SKM-1 (cell line): ENCODE measurements around the gene C3orf52.
"Not testable (repeated sequence)": the region's sequence is repeated elsewhere in the genome, so short reads cannot be mapped to it uniquely, and the experiment has no call there.

Source experiments
- DNase-seq: peaks from one replicate; lab custom pipeline; 2025; ENCODE audit not compliant: unreplicated experiment; lab: John Stamatoyannopoulos, UW

Gene C3orf52

GRCh38 chr3:112086076-112086854 is at the start of gene C3orf52:
Gene C3orf52 (plus strand): TSS chr3:112086389. CDS start chr3:112086408, 19 bp downstream.
- DNase-seq: no peak

GRCh38 chr3:112037194-112037593 is 49.0 kb upstream of the C3orf52 start:
- not testable (repeated sequence) for DNase-seq

- no peak for DNase-seq
Measured at GRCh38 chr3:112038863-112039262, 47.3 kb upstream of the C3orf52 start.

GRCh38 chr3:112041321-112041720 is 44.9 kb upstream of the C3orf52 start:
- no peak for DNase-seq

- no peak for DNase-seq
Measured at GRCh38 chr3:112042842-112043280, 43.3 kb upstream of the C3orf52 start.

- peak; percentile 64 for DNase-seq
Measured at GRCh38 chr3:112043621-112044201, 42.5 kb upstream of the C3orf52 start.

GRCh38 chr3:112046599-112046998 is 39.6 kb upstream of the C3orf52 start:
- no peak for DNase-seq

- DNase-seq: no peak
Measured at GRCh38 chr3:112047264-112047663, 38.9 kb upstream of the C3orf52 start.

- no peak for DNase-seq
Measured at GRCh38 chr3:112048911-112049310, 37.3 kb upstream of the C3orf52 start.

GRCh38 chr3:112053229-112053628 is 33.0 kb upstream of the C3orf52 start:
- no peak for DNase-seq

- no peak for DNase-seq
Measured at GRCh38 chr3:112056451-112056929, 29.7 kb upstream of the C3orf52 start.

- no peak for DNase-seq
Measured at GRCh38 chr3:112059497-112059896, 26.7 kb upstream of the C3orf52 start.

- DNase-seq: no peak
Measured at GRCh38 chr3:112061152-112061551, 25.0 kb upstream of the C3orf52 start.

GRCh38 chr3:112072387-112073060 is 13.7 kb upstream of the C3orf52 start:
- DNase-seq: not testable (repeated sequence)

GRCh38 chr3:112074006-112074405 is 12.2 kb upstream of the C3orf52 start:
- no peak for DNase-seq

- no peak for DNase-seq
Measured at GRCh38 chr3:112074616-112075497, 11.3 kb upstream of the C3orf52 start.

- no peak for DNase-seq
Measured at GRCh38 chr3:112078125-112079083, 7.8 kb upstream of the C3orf52 start.

- no peak for DNase-seq
Measured at GRCh38 chr3:112083239-112083638, 3.0 kb upstream of the C3orf52 start.

GRCh38 chr3:112084980-112085705 is 1.0 kb upstream of the C3orf52 start:
- DNase-seq: no peak
